ENCODE measurements around the gene RIPPLY2.
A peak's percentile ranks its signal among the peaks of the same experiment; 100 is the strongest.
"Not testable (repeated sequence)": the region's sequence is repeated elsewhere in the genome, so short reads cannot be mapped to it uniquely, and the experiment has no call there.

Gene RIPPLY2, protein sequence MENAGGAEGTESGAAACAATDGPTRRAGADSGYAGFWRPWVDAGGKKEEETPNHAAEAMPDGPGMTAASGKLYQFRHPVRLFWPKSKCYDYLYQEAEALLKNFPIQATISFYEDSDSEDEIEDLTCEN

DNA sequence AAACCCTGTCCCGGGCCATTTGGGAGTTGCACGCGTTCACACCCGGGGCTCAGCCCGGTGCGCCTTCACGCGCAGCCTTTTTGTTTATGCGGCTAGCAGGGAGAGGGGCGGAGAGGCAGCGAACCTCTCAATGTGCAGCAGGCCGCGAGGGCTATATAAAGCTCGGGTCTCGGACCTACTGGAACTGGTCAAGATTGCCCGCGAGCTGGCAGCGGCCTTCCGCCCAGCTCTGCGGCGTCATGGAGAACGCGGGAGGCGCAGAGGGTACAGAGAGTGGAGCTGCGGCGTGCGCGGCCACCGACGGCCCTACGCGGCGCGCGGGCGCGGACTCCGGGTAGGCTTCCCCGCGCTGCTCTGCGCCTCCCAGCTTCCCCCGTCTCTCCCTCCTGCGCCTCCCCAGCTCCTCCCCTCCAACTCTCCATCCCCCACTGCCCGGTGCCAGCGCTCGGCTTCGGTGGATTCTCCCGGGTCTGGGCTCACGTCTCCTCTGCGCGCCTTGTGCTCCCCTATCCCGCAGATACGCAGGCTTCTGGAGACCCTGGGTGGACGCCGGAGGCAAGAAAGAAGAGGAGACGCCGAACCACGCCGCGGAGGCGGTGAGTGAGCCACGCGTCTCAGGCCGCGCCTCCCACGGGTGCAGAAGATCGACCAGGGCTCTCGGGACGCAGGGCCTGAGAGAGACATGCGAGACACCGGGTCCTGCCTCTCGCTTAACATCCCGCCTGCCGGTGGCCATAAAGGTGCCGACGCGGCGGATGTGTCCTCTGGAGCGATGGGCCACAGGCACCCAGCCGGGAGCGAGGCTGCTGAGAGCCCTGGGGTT is at the start of gene RIPPLY2:
Gene RIPPLY2 (plus strand): TSS at position 183 of the 823 bp plus-strand sequence. CDS start 57 bp downstream, at position 240.
- DNase-seq (ENCODE audit: low spot score): peak; percentile 44

DNA sequence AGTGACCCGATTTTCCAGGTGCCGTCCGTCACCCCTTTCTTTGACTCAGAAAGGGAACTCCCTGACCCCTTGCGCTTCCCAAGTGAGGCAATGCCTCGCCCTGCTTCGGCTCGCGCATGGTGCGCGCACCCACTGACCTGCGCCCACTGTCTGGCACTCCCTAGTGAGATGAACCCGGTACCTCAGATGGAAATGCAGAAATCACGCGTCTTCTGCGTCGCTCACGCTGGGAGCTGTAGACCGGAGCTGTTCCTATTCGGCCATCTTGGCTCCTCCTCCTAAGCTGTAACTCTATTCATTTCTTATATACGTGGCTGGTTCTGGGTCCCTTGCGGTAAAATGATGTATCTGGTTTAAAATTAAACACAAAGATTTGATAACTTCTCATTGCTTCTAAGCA is 49.7 kb upstream of the RIPPLY2 start:
- not testable (repeated sequence) for DNase-seq (ENCODE audit: low spot score)

DNA sequence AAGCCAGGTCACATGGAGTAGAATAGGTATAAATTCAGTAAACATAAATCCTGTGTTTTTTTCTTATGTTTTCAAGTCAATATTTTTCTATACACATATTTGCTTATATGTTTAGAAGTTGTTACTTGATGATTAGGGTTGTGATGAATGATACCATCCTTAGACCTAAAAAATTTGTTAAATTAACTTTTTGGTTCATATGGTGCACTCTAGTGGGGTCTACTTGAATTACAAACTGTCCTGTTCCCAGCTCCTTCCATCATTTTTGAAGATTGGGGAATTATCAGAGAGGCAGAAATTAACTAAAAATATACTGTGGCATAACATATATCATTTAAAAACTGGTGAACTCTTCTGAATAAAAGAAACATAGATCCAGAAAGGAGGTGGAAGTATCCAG is 48.3 kb upstream of the RIPPLY2 start:
- DNase-seq (ENCODE audit: low spot score): no peak

DNA sequence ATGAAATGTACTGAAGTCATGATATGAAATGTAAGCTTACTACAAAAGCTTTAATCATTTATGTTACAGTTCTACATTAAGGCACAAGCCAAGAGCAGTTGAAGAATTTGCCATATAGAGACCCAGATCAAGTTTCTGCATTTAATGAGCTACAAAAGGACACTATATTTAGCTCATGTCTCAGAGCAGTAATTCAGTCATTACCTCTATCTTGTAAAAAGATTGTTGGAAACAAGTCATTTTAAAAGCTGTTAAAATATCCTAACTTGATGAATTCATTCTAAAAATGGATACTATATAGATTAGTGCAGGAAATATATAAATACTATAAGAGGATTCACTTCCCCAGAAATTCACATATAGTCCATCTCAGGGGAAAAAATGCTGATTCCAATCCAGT is 45.2 kb upstream of the RIPPLY2 start:
- no peak for DNase-seq (ENCODE audit: low spot score)

DNA sequence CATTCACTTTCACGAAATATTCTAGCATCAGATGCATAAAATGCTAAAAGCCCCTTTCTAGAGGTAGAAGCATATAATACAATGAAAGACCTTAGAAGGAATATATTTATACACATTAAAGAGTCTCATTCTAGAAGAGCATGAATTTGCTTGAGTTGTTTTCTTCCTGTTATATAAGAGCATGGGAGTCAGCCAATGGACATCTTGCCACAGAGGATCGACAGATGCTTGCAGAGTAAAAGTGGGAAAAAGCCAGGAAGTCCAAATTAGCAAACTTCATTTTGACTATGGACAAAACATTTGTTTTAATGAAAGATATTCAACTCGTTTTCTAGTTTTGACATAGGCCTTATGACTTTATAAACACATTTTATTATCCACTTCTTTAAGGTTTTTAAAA is 44.2 kb upstream of the RIPPLY2 start:
- no peak for DNase-seq (ENCODE audit: low spot score)

DNA sequence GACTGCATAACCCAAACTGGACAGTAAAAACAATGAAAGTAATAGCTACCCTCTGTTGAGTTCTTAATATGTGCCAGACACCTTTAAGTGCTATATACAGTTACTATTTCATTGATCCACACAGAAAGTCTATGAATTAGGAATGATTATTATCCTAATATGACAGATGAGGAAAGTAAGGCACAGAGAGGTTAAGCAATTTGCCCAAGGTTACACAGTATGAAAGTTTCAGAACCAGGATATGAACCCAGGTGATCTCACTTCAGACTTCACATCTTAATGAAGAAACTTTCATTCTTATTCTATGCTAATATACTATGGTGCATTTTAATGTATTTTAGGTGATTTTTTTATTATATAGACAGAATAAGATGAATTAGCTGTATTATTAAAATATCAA is 40.6 kb upstream of the RIPPLY2 start:
- DNase-seq (ENCODE audit: low spot score): no peak

DNA sequence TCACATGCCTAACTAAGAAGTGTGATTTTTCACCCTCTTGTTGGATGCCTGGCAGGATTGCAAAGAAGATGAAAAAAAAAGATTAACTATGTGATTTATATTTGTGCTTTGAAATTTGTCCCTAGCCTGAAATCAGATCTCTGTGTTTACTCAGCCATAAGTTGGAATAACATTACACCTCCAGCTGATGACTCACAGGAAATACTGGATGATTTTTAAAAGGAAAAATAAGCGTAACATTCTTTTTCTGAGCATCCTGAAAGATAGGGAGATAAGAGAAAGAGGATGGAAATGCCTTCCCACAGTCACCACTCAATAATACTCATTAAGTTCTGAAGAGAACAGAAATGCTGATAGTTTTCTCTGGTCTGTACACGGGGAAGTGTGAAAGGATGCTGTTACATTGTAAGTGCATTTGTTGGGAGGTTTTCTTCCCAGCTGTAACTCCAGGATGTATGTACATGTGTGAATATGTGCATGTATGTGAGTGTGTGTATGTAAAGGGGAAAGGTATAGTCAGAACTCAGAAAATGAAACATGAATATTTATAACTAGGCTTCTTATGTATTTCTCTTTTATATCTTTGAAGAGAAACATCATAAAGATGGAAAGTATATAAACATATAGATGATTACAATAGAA is 37.4 kb upstream of the RIPPLY2 start:
- no peak for DNase-seq (ENCODE audit: low spot score)

DNA sequence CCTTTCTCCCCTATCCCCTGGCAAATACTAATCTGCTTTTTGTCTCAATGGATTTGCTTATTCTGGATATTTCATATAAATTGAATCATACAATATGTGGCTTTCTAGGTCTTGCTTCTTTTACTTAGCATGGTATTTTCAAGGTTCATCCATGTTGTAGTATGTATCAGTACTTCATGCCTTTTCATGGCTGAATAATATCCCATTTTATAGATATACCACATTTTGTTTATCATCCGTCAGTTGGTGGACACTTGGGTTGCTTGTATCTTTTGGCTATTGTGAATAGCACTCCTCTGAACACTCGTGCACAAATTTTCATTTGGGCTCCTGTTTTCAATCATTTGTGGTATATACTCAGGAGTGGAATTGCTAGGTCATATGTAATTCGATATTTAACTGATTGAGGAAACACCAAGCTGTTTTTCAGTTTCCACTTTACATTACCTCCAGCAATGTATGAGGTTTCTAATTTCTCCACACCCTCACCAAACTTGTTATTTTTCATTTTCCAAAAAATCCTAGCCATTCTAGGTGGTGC is 30.5 kb upstream of the RIPPLY2 start:
- no peak for DNase-seq (ENCODE audit: low spot score)

DNA sequence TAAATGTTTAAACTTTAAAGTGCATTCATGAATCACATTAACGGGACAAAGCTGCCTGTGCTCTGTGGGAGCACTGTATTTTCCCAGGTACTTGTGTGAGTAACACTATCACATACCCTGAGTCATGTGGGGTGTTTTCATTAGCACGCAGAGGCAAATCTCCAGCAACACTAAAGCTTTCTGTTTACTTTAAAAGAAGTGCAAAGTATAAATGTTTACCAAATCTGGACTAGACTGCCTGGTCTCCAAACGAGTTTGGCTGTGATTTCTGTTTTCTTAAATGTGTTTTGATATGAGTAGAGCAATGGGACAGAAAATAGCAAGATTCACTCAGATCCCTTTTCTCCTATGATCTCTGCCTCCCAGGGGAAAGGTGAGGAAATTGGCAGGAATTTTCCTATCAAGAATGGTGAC is 28.8 kb upstream of the RIPPLY2 start:
- DNase-seq (ENCODE audit: low spot score): no peak

DNA sequence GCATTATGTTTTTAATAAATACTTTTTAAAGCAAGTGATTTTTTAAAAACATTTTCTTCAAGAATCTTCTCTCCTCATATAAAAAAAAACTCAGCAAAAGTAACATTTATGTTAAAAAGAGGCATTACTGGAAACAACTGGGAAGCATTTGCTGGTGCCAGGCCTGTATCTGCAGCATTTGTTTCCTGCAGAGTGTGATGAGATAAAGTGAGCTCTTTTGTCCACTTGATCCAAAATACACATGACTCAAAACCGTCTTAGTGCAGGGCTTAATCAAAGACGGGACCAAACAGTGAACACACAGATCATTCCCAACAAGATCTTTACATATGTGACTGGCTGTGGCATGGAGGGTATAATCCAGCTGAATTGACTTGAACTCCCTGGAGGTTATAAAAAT is 28.3 kb upstream of the RIPPLY2 start:
- no peak for DNase-seq (ENCODE audit: low spot score)

DNA sequence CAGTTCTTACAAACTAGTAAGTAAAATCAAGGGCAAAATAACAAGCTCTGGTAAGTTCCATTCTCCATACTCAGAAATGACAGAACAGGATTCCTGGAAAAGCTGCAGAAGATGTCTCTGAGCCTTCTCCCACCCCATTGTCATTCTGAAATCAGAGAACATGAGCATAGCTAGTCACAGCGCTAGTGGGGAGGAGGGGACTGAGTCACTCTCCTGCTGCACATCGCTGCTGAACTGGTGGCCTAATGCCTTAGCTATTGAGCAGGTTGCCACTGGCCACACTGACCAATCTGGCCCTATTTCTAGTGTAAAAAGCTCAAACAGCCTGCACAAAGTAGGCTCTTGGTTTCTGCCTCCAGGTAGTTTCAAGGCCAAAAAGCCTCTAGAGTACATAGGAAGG is 26.1 kb upstream of the RIPPLY2 start:
- DNase-seq (ENCODE audit: low spot score): peak; percentile 20

DNA sequence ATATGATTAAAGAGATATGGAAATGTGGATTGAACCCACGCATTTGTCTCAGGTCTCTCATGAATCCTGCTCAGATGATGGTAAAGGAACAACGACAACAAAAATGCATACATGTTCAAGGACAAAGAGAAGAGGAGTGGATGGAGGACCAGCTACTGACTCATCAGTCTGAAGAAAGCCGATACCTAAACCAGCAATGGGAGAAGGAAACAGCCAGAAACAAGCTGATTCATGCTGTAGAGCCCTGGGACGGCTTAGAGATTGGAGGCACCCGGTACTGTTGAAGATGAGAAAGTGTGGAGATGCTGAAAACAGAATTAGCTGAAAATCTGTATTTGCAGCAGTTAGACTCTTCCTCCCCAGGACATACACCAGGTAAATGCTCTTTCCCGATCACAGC is 14.4 kb upstream of the RIPPLY2 start:
- DNase-seq (ENCODE audit: low spot score): no peak

DNA sequence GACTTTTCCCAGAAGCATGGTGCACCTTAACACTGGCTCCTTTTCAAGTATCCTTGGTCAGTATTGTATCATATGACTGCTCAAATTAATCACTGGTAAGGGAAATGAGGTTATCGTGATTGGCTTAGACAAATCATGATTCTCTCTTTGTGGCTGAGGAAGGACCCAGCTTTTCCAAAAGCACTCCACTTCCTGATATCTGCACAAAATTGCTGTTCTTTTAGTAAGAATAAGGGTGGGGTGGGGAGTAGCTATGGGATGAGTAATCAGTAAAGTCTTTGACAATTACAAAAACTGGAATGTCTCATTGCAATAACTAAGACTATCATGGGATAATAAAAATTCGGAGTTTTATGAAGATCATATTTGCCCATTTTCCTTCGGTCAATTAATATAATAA is 9.0 kb upstream of the RIPPLY2 start:
- DNase-seq (ENCODE audit: low spot score): peak; percentile 19

DNA sequence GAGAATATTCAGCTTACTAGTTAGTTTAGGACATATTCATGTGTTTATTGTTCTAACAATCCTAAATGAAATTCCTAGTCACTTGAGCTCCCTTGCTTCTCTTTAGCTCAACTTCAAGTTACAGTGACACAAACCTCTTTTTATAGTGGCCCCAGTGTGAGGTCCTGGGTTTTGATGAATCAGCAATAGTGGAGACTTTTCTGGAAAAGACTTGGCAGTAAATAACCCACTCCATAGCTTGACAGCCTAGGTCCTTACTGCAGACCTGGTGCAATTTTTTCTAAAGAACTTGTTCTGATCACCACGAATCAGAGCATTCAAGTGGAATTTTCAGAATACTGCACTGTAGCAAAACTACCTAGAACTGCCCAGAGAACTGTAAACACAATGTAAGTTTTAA is 6.9 kb upstream of the RIPPLY2 start:
- no peak for DNase-seq (ENCODE audit: low spot score)

DNA sequence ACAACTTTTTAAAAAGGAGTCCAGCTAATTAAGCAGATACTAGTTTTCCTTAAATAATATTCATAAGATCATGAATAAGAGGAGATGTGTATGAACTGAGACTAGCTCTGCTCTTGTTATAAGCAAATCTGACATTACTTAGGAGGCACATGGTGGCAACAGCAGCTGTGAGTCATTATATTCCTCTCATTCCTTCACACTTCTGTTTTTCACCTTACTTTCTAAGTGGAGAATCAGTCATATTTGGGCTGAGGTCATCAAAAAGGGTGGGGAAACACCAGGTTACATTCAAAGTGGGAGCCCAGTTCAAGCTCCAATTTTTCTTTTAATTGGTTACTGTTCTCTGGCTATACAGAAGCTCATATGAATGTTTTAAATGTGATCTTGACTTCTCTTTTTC is 6.0 kb upstream of the RIPPLY2 start:
- DNase-seq (ENCODE audit: low spot score): no peak

DNA sequence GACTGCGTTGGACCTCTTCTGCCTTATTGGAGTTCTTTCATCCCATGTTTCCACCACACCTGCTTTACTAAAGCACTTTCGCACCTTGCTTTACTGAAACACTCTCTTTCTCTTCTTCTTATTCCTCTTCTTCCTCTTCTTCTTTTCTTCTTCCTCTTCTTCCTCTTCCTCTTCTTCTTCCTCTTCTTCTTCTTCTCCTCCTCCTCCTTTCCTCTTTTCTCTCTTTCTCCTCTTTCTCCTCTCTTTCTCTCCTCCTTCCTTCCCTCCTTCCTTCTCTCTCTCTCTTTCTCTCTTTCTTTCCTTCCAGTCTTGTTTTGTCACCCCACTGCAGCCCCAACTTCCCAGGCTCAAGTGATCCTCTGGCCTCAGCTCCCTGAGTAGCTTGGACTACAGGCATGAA is 4.0 kb upstream of the RIPPLY2 start:
- no peak for DNase-seq (ENCODE audit: low spot score)

DNA sequence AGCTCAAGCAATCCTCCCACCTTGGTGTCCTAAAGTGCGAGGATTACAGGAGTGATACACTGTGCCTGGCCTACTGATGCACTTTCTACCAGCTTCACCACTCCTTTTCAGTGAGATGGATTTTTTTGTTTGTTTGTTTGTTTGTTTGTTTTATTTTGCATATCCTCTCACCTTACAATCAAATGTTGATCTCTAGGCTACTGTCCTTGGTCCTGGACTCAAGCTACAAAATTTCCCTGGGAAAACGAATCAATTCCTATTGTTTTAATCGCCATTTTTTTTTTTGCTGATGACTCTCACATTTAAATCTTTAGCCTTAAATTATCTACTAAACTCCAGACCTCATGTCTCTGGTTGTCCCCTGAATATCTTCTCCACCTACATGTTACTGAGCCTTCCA is 3.5 kb upstream of the RIPPLY2 start:
- no peak for DNase-seq (ENCODE audit: low spot score)

DNA sequence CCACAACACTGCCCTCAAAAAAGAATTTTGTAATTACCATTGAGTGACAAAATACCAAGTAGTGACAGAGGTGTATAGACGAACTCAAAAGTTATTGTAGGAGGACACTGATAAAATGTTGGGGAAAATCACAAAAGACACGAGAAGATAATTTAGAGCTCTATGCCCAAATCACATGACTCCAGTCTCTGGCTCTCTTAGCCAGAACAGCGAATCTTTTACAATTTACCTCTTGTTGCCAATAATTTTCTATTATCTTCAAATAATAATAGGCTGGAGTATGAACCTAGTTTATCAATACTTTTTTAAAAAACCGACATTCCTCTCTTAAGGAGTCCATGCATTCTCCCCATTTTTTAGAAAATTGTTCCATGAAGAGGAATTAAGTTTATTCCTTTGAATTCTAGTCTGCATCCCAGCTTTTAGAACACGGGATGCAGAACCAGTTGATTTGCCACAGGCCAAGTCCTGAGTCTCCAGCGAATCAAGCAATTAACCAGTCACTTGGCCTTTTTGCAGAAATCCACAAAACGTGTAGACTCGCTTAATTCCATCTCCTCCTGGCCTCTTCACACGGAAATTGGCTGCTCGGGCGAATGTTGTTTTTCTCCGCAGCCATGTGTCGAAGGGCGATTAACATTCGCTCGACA is 507 bp upstream of the RIPPLY2 start:
- no peak for DNase-seq (ENCODE audit: low spot score)

DNA sequence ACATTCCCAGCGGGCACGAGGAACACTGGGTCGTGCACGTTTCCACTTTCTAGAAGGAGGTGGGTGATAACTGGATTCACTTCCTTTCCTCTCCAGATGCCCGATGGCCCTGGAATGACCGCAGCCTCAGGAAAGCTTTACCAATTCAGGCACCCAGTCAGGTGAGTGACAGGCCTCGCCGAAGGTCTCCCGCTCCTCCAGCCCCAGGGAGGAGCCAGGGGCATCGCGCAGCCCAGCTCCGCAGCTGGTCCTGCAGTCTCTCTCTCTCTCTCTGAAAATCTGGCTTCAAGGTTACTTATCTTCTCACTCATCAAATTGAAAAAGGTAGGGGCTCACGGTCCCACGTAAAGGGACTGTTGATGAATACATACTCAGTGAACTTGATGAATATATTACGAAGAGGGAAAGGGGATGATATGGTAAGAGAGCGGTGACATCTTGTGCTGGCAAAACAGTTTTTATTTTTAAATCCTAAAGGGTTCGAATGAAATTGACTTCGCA is 891 bp downstream of the RIPPLY2 start:
- DNase-seq (ENCODE audit: low spot score): no peak

DNA sequence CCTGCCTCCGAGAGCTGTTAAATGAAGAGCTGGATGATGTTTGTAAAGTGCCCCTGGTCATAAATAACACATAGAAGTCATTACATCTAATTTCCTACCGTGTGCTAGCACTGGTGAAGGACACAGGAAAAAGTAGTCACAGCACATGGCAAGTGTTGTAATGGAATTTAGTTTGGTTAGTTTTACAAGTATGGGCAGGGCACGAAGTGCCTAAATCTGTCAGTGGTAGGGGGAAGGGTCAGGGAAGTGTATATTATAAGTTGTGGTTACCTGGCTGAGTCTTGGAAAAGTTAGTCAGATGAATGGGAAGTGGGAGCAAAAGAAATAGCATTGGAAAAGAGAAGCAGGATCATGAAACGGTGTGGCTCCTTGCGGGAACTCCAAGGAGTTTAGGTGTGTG is 1.6 kb downstream of the RIPPLY2 start:
- no peak for DNase-seq (ENCODE audit: low spot score)

DNA sequence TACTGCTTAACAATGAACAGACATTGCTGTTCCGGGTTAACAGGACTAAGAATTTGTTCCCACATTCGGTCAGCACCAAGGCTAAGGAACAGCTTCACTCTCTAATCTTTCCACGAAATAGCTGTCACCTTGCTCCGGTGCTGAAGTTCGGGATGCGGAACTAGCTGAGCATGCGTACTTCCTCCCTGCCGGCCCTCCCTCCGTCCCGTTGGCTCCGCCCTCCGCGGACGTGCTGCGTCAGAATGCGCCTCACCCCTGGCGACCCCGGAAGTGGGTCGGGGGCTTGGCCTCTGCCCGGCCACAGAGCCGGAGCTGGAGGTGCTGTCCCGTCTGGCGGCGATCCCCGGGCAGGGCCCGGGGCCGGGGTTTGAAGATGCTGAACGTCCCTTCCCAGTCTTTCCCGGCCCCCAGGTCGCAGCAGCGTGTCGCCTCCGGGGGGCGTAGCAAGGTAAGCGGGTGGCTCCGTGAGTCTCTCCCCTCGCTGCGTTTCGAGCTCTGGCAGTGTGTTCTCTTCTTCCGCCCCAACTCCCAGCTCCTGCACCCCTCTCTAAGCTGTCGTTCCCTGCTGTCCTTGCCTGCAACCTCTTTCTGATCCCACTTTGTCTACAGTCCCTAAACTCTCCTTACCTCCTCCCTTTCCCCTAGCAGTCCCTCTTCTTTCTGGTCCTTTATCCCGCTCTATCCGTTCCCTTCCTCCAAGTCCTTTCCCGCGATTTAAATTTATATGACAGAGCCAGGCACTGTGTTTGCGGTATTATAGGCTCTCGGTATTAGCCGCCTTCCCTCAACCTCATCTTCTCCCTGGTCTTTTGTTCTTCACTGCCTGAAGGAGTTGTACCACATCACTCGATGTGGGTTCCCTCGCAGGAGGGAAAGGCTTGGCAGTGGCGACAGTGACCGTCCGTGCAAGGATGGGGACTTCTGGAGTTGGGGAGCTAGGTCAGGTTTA is 6.5 kb downstream of the RIPPLY2 start, which contains the start of gene CYB5R4:
Gene CYB5R4 (plus strand): TSS at position 280 of the 949 bp plus-strand sequence. CDS start 94 bp downstream, at position 374.
- peak; percentile 99 for DNase-seq (ENCODE audit: low spot score)

Data from AG20443 (cell line).